ENCODE results near the gene SLC24A4. TPM values are rescaled to one million over a fixed set of nuclear protein-coding genes. Genes with fewer than 3 reads are reported as not detected.
A peak's percentile ranks its signal among the peaks of the same experiment; 100 is the strongest.

SLC24A4 gene
- total RNA-seq, 1 experiment from 2014 or later = not detected

GRCh38 chr14:92386165-92386564, 63.2 kb downstream of the SLC24A4 start:
- Mint-ChIP-seq H3K27ac (ENCODE audit: low read depth, unreplicated experiment) (no peak overlapping the region), H3K9me3 (ENCODE audit: unreplicated experiment) (no peaks in the 10 kb centered on the region), H3K36me3 (ENCODE audit: insufficient read depth, unreplicated experiment) (no peaks in the 10 kb centered on the region), H3K4me3 (ENCODE audit: unreplicated experiment) (no peak overlapping the region), H3K27me3 (ENCODE audit: insufficient read depth, unreplicated experiment) (no peaks in the 10 kb centered on the region), H3K4me1 (ENCODE audit: insufficient read depth, unreplicated experiment) (no peaks in the 10 kb centered on the region)
- no TSS peak for BruUV-seq (replicated peaks)
- no peak for DNase-seq (ENCODE audit: unreplicated experiment)
- TF ChIP-seq, protein P1, sequence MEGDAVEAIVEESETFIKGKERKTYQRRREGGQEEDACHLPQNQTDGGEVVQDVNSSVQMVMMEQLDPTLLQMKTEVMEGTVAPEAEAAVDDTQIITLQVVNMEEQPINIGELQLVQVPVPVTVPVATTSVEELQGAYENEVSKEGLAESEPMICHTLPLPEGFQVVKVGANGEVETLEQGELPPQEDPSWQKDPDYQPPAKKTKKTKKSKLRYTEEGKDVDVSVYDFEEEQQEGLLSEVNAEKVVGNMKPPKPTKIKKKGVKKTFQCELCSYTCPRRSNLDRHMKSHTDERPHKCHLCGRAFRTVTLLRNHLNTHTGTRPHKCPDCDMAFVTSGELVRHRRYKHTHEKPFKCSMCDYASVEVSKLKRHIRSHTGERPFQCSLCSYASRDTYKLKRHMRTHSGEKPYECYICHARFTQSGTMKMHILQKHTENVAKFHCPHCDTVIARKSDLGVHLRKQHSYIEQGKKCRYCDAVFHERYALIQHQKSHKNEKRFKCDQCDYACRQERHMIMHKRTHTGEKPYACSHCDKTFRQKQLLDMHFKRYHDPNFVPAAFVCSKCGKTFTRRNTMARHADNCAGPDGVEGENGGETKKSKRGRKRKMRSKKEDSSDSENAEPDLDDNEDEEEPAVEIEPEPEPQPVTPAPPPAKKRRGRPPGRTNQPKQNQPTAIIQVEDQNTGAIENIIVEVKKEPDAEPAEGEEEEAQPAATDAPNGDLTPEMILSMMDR (IDR thresholded peaks at IDR 0.05; ENCODE audit: unreplicated experiment) = no peak
- ChIA-PET CTCF (no interaction called here), POLR2A (no interaction called here)
- intact Hi-C loops (cut with micrococcal nuclease) = no loop called here

- H3K4me1 Mint-ChIP-seq (ENCODE audit: insufficient read depth, unreplicated experiment) = no peaks in the 10 kb centered on the region
- no peaks in the 10 kb centered on the region for H3K27me3 Mint-ChIP-seq (ENCODE audit: insufficient read depth, unreplicated experiment)
- DNase-seq (ENCODE audit: unreplicated experiment) = peak; percentile 69
- TF ChIP-seq, protein P1 (IDR thresholded peaks at IDR 0.05; ENCODE audit: unreplicated experiment) = no peak
- no peaks in the 10 kb centered on the region for H3K36me3 Mint-ChIP-seq (ENCODE audit: insufficient read depth, unreplicated experiment)
- no peak overlapping the region for H3K4me3 Mint-ChIP-seq (ENCODE audit: unreplicated experiment)
- no TSS peak for BruUV-seq (replicated peaks)
- no peak overlapping the region for H3K27ac Mint-ChIP-seq (ENCODE audit: low read depth, unreplicated experiment)
- H3K9me3 Mint-ChIP-seq (ENCODE audit: unreplicated experiment) = no peaks in the 10 kb centered on the region
- POLR2A ChIA-PET = no interaction called here
- CTCF ChIA-PET = no interaction called here
- intact Hi-C loops (cut with micrococcal nuclease) = no loop called here
Observed at GRCh38 chr14:92386637-92387036, 63.7 kb downstream of the SLC24A4 start.

DNA sequence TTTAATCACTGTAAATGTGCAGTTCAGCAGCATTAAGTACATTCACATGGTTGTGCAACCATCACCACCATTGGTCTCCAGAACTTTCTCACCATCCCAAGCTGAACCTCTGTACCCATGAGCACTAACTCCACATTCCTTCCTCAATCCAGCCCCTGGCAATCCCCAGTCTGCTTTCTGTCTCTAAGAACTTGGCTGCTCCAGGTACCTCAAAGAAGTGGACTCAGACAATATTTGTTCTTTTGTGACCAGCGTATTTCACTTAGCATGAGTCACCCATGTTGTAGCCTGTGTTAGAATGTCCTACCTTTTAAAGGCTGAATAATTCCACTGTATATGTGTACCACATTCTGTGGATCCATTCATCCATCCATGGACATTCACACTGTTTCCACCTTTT, 64.6 kb downstream of the SLC24A4 start:
- no peak overlapping the region for H3K27ac Mint-ChIP-seq (ENCODE audit: low read depth, unreplicated experiment)

DNA sequence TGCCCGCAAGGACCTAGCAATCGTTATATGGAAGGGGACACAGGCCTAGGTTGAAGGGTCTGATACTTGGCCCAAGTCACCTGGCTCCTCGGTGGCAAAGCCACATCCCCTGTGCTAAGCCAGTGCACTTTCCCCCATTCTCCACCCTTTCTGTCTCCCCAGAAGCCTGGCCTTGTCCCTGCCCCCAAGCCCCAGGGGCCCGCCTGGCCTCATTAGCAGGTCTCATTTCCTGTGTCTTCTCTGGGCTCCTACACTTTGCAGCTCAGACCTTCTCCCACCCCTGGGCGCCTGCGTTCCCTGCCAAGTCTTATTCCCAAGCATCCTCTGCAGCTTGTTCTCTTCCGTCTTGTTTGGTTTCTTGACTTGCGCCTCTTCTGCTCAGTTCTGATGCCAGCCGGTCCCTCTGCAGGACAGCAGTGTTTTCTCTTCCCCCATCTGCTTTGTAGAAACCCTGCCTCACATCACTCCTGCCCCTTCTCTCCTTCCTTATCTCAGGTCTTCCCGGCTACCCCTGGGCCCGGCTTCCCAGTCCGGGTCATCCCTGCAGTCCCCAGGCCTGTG, 66.7 kb downstream of the SLC24A4 start:
- TF ChIP-seq, protein P1 (IDR thresholded peaks at IDR 0.05; ENCODE audit: unreplicated experiment) = no peak
- no peak overlapping the region for H3K4me3 Mint-ChIP-seq (ENCODE audit: unreplicated experiment)
- no peak for DNase-seq (ENCODE audit: unreplicated experiment)
- no peaks in the 10 kb centered on the region for H3K4me1 Mint-ChIP-seq (ENCODE audit: insufficient read depth, unreplicated experiment)
- H3K9me3 Mint-ChIP-seq (ENCODE audit: unreplicated experiment) = no peaks in the 10 kb centered on the region
- ChIA-PET POLR2A (no interaction called here), CTCF (no interaction called here)
- H3K27ac Mint-ChIP-seq (ENCODE audit: low read depth, unreplicated experiment) = no peak overlapping the region
- BruUV-seq (replicated peaks) = no TSS peak
- no peaks in the 10 kb centered on the region for H3K27me3 Mint-ChIP-seq (ENCODE audit: insufficient read depth, unreplicated experiment)
- no peaks in the 10 kb centered on the region for H3K36me3 Mint-ChIP-seq (ENCODE audit: insufficient read depth, unreplicated experiment)
- intact Hi-C loops (cut with micrococcal nuclease) = no loop called here

More for the DNA sequence above, 64.6 kb downstream of the SLC24A4 start:
- ChIA-PET POLR2A (no interaction called here), CTCF (no interaction called here)
- intact Hi-C loops (cut with micrococcal nuclease) = no loop called here
- no TSS peak for BruUV-seq (replicated peaks)
- H3K9me3 Mint-ChIP-seq (ENCODE audit: unreplicated experiment) = no peaks in the 10 kb centered on the region
- no peaks in the 10 kb centered on the region for H3K27me3 Mint-ChIP-seq (ENCODE audit: insufficient read depth, unreplicated experiment)
- no peak for DNase-seq (ENCODE audit: unreplicated experiment)
- no peaks in the 10 kb centered on the region for H3K4me1 Mint-ChIP-seq (ENCODE audit: insufficient read depth, unreplicated experiment)
- no peak overlapping the region for H3K4me3 Mint-ChIP-seq (ENCODE audit: unreplicated experiment)
- TF ChIP-seq, protein P1 (IDR thresholded peaks at IDR 0.05; ENCODE audit: unreplicated experiment) = no peak
- no peaks in the 10 kb centered on the region for H3K36me3 Mint-ChIP-seq (ENCODE audit: insufficient read depth, unreplicated experiment)

Measured in MCF 10A (cell line).